Measurements from ENCODE around the gene STAB2. TPM values are rescaled to one million over a fixed set of nuclear protein-coding genes. Genes with fewer than 3 reads are reported as not detected.

Gene STAB2
- total RNA-seq, 2 experiments from 2014 or later = not detected

- intact Hi-C loops (cut with micrococcal nuclease; ENCODE audit: unreplicated experiment) = no loop called here
- H3K4me3 ChIP-seq (ENCODE audit: low read depth, low read length, poor library complexity, severe bottlenecking) = no peak overlapping the region
- H3K9me2 ChIP-seq (ENCODE audit: insufficient read depth, low read length) = no peaks in the 10 kb centered on the region
- TF ChIP-seq CTCF (conservative IDR thresholded peaks at IDR 0.05; ENCODE audit: low read length) = no peak
- no peak for TF ChIP-seq EZH2phosphoT487 (IDR thresholded peaks at IDR 0.05; ENCODE audit: borderline replicate concordance, low read depth, low read length)
- H4K20me1 ChIP-seq (ENCODE audit: insufficient read depth, low read length) = no peaks in the 10 kb centered on the region
- no peak overlapping the region for H2AFZ ChIP-seq (ENCODE audit: low read length)
- no peaks in the 10 kb centered on the region for H3K4me1 ChIP-seq (ENCODE audit: insufficient read depth, low read length, poor library complexity, severe bottlenecking)
- CTCF ChIA-PET (ENCODE audit: unreplicated experiment) = no interaction called here
- POLR2A ChIA-PET = no interaction called here
- H3K36me3 ChIP-seq (ENCODE audit: insufficient read depth, low read length) = no peaks in the 10 kb centered on the region
- H3K27ac ChIP-seq (ENCODE audit: low read depth, low read length, poor library complexity, severe bottlenecking) = no peak overlapping the region
- no peak for DNase-seq (ENCODE audit: low spot score)
- no peaks in the 10 kb centered on the region for H3K79me2 ChIP-seq (ENCODE audit: insufficient read depth, low read depth, low read length)
- no TSS peak for BruUV-seq (replicated peaks)
- H3K4me2 ChIP-seq (ENCODE audit: low read length) = no peak overlapping the region
- no peaks in the 10 kb centered on the region for H3K9me3 ChIP-seq (ENCODE audit: low read length)
These were observed 7.0 kb upstream of the STAB2 start for GRCh38 chr12:103580026-103580425.

- DNase-seq (ENCODE audit: low spot score) = no peak
- Histone ChIP-seq H2AFZ (ENCODE audit: low read length) (no peak overlapping the region), H3K79me2 (ENCODE audit: insufficient read depth, low read depth, low read length) (no peaks in the 10 kb centered on the region), H3K4me3 (ENCODE audit: low read depth, low read length, poor library complexity, severe bottlenecking) (no peak overlapping the region), H3K36me3 (ENCODE audit: insufficient read depth, low read length) (no peaks in the 10 kb centered on the region), H3K9me3 (ENCODE audit: low read length) (no peaks in the 10 kb centered on the region), H3K4me2 (ENCODE audit: low read length) (no peak overlapping the region), H4K20me1 (ENCODE audit: insufficient read depth, low read length) (no peaks in the 10 kb centered on the region), H3K9me2 (ENCODE audit: insufficient read depth, low read length) (no peaks in the 10 kb centered on the region), H3K27ac (ENCODE audit: low read depth, low read length, poor library complexity, severe bottlenecking) (no peak overlapping the region), H3K4me1 (ENCODE audit: insufficient read depth, low read length, poor library complexity, severe bottlenecking) (no peaks in the 10 kb centered on the region)
- BruUV-seq (replicated peaks) = no TSS peak
- no peak for TF ChIP-seq EZH2phosphoT487 (IDR thresholded peaks at IDR 0.05; ENCODE audit: borderline replicate concordance, low read depth, low read length)
- no peak for TF ChIP-seq CTCF (conservative IDR thresholded peaks at IDR 0.05; ENCODE audit: low read length)
- POLR2A ChIA-PET = interaction anchor here (0.5 to 0.7 kb wide), 2 partner anchors 37 to 77 kb away, joined by 3 to 4 read pairs; no protein-coding TSS in a partner anchor
- CTCF ChIA-PET (ENCODE audit: unreplicated experiment) = no interaction called here
- intact Hi-C loops (cut with micrococcal nuclease; ENCODE audit: unreplicated experiment) = no loop called here
These were observed 4.1 kb upstream of the STAB2 start for GRCh38 chr12:103583008-103583407.

DNA sequence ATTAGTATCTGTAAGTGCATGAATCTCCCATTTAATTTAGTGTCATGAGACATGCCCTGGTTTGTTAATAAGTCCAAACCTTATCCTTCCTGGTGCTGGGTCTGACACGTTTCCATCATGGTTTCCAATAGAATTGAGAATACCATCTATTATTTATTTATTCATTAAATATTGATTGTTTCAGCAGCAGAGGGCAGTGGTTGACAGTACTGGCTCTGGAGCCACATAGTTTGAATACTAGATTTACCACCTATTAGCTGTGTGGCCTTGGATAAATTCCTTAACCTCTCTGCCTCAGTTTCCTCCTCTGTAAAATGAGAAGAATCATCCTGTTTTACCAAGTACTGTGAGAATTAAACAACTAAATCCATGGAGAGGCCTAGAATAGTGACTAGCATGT, 941 bp upstream of the STAB2 start:
- CTCF ChIA-PET (ENCODE audit: unreplicated experiment) = interaction anchor here (1.0 kb wide), 1 partner anchor 46 kb away, joined by 4 read pairs; no protein-coding TSS in a partner anchor
- Histone ChIP-seq H3K4me3 (ENCODE audit: low read depth, low read length, poor library complexity, severe bottlenecking) (no peak overlapping the region), H4K20me1 (ENCODE audit: insufficient read depth, low read length) (no peaks in the 10 kb centered on the region), H3K4me1 (ENCODE audit: insufficient read depth, low read length, poor library complexity, severe bottlenecking) (no peaks in the 10 kb centered on the region), H3K79me2 (ENCODE audit: insufficient read depth, low read depth, low read length) (no peaks in the 10 kb centered on the region), H2AFZ (ENCODE audit: low read length) (no peak overlapping the region), H3K4me2 (ENCODE audit: low read length) (no peak overlapping the region), H3K27ac (ENCODE audit: low read depth, low read length, poor library complexity, severe bottlenecking) (no peak overlapping the region), H3K9me2 (ENCODE audit: insufficient read depth, low read length) (no peaks in the 10 kb centered on the region), H3K9me3 (ENCODE audit: low read length) (no peaks in the 10 kb centered on the region), H3K36me3 (ENCODE audit: insufficient read depth, low read length) (no peaks in the 10 kb centered on the region)
- TF ChIP-seq CTCF (conservative IDR thresholded peaks at IDR 0.05; ENCODE audit: low read length) (no peak), EZH2phosphoT487 (IDR thresholded peaks at IDR 0.05; ENCODE audit: borderline replicate concordance, low read depth, low read length) (no peak)
- DNase-seq (ENCODE audit: low spot score) = no peak
- no TSS peak for BruUV-seq (replicated peaks)
- intact Hi-C loops (cut with micrococcal nuclease; ENCODE audit: unreplicated experiment) = no loop called here
- POLR2A ChIA-PET = interaction anchor here (0.6 to 0.7 kb wide), 2 partner anchors 45 to 575 kb away, joined by 3 read pairs; no protein-coding TSS in a partner anchor
